Brain microvascular endothelial cell (primary cell): ENCODE data around the gene POLR3H.
A peak's percentile ranks its signal among the peaks of the same experiment; 100 is the strongest.

Experiments
- DNase-seq: peaks from one replicate; pipeline ENCODE4 v3.0.0-alpha.2; 2020
- H3K27ac ChIP-seq: fragments of 250-450 bp; sonication (Bioruptor Pico); 2 replicates; pipeline ENCODE4 v1.5.1; 2020; ENCODE audit warnings: mild to moderate bottlenecking, moderate library complexity
- H3K27me3 ChIP-seq: fragments of 250-450 bp; sonication (Bioruptor Pico); replicated peaks from 2 replicates; pipeline ENCODE4 v1.5.1; 2020; ENCODE audit warnings: mild to moderate bottlenecking
- H3K36me3 ChIP-seq: fragments of 250-450 bp; sonication (Bioruptor Pico); replicated peaks from 2 replicates; pipeline ENCODE4 v1.5.1; 2020; ENCODE audit warnings: mild to moderate bottlenecking
- H3K4me3 ChIP-seq: 2 replicates; pipeline ENCODE4 v1.5.1; 2011; ENCODE audit warnings: low read depth, mild to moderate bottlenecking, control low read depth, low read length, moderate library complexity
- in situ Hi-C: cut with HindIII; loops from 2 replicates; pipeline ENCODE4 v1.10.0; 2017; ENCODE audit warnings: low sequenced_read_pairs, low pct_ligation_motif_present
- TF ChIP-seq, protein P1 (sequence below): IDR thresholded peaks from 2 replicates; pipeline ENCODE4 v1.5.1; 2011; ENCODE audit warnings: low read depth, mild to moderate bottlenecking, moderate library complexity, low read length, control low read depth, inconsistent platforms; ENCODE audit errors: missing control alignments

Gene POLR3H

DNA sequence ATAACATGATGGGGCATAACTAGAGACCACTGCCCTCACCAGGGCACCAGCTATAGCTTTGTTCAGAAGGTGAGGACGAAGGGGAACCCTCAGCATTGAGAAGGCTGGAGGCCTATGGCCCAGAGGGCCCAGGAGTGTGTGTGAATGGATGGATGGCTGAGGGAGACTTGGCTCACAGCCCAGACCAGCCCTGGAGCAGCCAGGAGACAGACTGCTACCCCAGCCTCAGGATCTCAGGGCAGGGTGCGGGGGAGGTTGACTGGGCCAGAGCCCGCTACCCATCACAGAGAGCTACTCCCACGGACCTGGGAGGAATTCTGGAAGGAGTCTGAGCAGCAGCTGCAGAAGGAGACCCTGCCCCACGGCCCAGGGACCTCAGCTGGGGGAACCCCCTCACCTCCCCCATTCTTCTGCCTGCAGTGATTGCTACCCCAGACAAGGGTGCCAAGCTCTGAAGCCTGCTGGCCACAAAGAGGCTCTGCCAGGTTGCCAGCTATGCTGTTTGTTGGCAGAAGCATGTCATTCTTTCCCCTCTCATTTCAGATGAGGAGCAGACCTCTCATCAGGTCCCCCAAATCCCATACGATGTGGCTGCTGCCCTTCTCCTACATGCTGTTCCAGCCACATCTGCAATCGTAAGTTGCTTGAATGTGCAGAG lies 11.2 kb upstream of the POLR3H start:
- H3K27ac ChIP-seq: no peak overlapping the region
- no peak for DNase-seq
- in situ Hi-C loops: no loop called here
- H3K36me3 ChIP-seq: no peaks in the 10 kb centered on the region
- no peaks in the 10 kb centered on the region for H3K27me3 ChIP-seq
- TF ChIP-seq, protein P1, sequence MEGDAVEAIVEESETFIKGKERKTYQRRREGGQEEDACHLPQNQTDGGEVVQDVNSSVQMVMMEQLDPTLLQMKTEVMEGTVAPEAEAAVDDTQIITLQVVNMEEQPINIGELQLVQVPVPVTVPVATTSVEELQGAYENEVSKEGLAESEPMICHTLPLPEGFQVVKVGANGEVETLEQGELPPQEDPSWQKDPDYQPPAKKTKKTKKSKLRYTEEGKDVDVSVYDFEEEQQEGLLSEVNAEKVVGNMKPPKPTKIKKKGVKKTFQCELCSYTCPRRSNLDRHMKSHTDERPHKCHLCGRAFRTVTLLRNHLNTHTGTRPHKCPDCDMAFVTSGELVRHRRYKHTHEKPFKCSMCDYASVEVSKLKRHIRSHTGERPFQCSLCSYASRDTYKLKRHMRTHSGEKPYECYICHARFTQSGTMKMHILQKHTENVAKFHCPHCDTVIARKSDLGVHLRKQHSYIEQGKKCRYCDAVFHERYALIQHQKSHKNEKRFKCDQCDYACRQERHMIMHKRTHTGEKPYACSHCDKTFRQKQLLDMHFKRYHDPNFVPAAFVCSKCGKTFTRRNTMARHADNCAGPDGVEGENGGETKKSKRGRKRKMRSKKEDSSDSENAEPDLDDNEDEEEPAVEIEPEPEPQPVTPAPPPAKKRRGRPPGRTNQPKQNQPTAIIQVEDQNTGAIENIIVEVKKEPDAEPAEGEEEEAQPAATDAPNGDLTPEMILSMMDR: no peak
- no peak overlapping the region for H3K4me3 ChIP-seq

DNA sequence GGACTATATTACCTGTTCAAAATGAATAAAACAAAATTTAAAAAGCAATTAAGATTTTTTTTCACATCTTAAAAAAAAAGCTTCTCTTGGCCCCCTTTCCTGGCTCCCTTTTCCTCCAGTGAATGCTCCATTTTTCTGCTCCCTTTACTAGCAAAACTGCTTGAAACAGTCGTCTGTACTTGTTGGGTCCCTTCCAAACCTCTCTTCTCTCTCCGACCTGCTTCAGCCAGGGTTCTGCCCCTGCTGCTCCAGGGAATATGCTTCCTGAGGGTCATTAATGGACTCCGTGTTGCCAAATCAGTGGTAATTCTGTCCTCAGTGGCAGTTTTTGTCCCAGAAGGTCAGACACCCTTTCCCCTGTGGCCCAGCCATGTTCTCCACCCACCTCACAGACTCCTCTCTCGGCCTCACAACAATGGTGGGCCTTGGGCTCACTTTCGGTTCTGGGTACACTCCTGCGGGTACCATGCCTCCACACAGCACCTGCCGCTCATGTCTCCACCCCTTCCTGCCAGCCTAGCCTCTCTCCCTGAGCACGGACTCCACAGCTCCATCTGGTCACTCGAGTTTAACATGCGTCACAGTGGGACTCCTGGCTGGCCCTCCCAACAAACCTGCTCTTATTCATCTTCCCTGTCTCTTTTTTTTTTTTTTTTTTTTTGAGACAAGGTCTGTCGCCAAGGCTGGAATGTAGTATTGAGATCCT lies 7.8 kb upstream of the POLR3H start:
- in situ Hi-C loops: no loop called here
- no peak overlapping the region for H3K4me3 ChIP-seq
- no peaks in the 10 kb centered on the region for H3K27me3 ChIP-seq
- no peak overlapping the region for H3K27ac ChIP-seq
- H3K36me3 ChIP-seq: no peaks in the 10 kb centered on the region
- TF ChIP-seq, protein P1: no peak
- DNase-seq: no peak

GRCh38 chr22:41550952-41551491 lies 6.8 kb upstream of the POLR3H start:
- Histone ChIP-seq H3K27ac (no peak overlapping the region), H3K4me3 (no peak overlapping the region), H3K36me3 (no peaks in the 10 kb centered on the region), H3K27me3 (no peaks in the 10 kb centered on the region)
- TF ChIP-seq, protein P1: no peak
- in situ Hi-C loops: no loop called here
- no peak for DNase-seq

- Histone ChIP-seq H3K4me3 (no peak overlapping the region), H3K27me3 (no peaks in the 10 kb centered on the region), H3K36me3 (no peaks in the 10 kb centered on the region), H3K27ac (no peak overlapping the region)
- no peak for DNase-seq
- TF ChIP-seq, protein P1: no peak
- in situ Hi-C loops: no loop called here
Observed at GRCh38 chr22:41548830-41549211, 4.6 kb upstream of the POLR3H start.

GRCh38 chr22:41544671-41545476 lies 604 bp upstream of the POLR3H start:
- TF ChIP-seq, protein P1: no peak
- Histone ChIP-seq H3K4me3 (peak overlapping the region; percentile 34), H3K36me3 (no peaks in the 10 kb centered on the region), H3K27ac (no peak overlapping the region), H3K27me3 (no peaks in the 10 kb centered on the region)
- DNase-seq: no peak
- in situ Hi-C loops: no loop called here
